ENCODE data around the gene P4HA2.

P4HA2 gene

GRCh38 chr5:132233081-132233480 lies 5.4 kb upstream of the P4HA2 start:
- TF ChIP-seq CTCF (IDR thresholded peaks at IDR 0.05; ENCODE audit: control insufficient read depth, insufficient read depth, low read depth, low read length, missing control alignments), result no peak
- no peak for DNase-seq (ENCODE audit: low read depth)
- H3K4me3 ChIP-seq (ENCODE audit: control insufficient read depth, low read depth, low read length), result no peak overlapping the region

- no peak overlapping the region for H3K4me3 ChIP-seq (ENCODE audit: control insufficient read depth, low read depth, low read length)
- TF ChIP-seq CTCF (IDR thresholded peaks at IDR 0.05; ENCODE audit: control insufficient read depth, insufficient read depth, low read depth, low read length, missing control alignments), result no peak
- DNase-seq (ENCODE audit: low read depth), result no peak
Observed at GRCh38 chr5:132232465-132232864, 4.8 kb upstream of the P4HA2 start.

- no peak for TF ChIP-seq CTCF (IDR thresholded peaks at IDR 0.05; ENCODE audit: control insufficient read depth, insufficient read depth, low read depth, low read length, missing control alignments)
Observed at GRCh38 chr5:132230871-132231270, 3.2 kb upstream of the P4HA2 start.

GRCh38 chr5:132229236-132229635 lies 1.6 kb upstream of the P4HA2 start:
- DNase-seq (ENCODE audit: low read depth), result no peak
- no peak overlapping the region for H3K4me3 ChIP-seq (ENCODE audit: control insufficient read depth, low read depth, low read length)
- no peak for TF ChIP-seq CTCF (IDR thresholded peaks at IDR 0.05; ENCODE audit: control insufficient read depth, insufficient read depth, low read depth, low read length, missing control alignments)

More at GRCh38 chr5:132230871-132231270, 3.2 kb upstream of the P4HA2 start:
- DNase-seq (ENCODE audit: low read depth), result no peak
- no peak overlapping the region for H3K4me3 ChIP-seq (ENCODE audit: control insufficient read depth, low read depth, low read length)

GRCh38 chr5:132228241-132229035 lies 785 bp upstream of the P4HA2 start:
- no peak for DNase-seq (ENCODE audit: low read depth)
- H3K4me3 ChIP-seq (ENCODE audit: control insufficient read depth, low read depth, low read length), result peak overlapping the region; percentile 59
- no peak for TF ChIP-seq CTCF (IDR thresholded peaks at IDR 0.05; ENCODE audit: control insufficient read depth, insufficient read depth, low read depth, low read length, missing control alignments)

GRCh38 chr5:132227235-132227484 lies 493 bp downstream of the P4HA2 start:
- TF ChIP-seq CTCF (IDR thresholded peaks at IDR 0.05; ENCODE audit: control insufficient read depth, insufficient read depth, low read depth, low read length, missing control alignments), result no peak
- no peak for DNase-seq (ENCODE audit: low read depth)
- H3K4me3 ChIP-seq (ENCODE audit: control insufficient read depth, low read depth, low read length), result peak overlapping the region; percentile 59

Measured in AG09309 (cell line).